HUDEP-2 (cell line): ENCODE measurements around the gene PPP1R7.

Experiments
- DNase-seq, 76 experiments: peaks; one replicate each; lab custom pipeline; 2025; ENCODE audit not compliant: unreplicated experiment in 76 of 76; lab: John Stamatoyannopoulos, UW

PPP1R7 gene

GRCh38 chr2:241139531-241140444, 10.5 kb upstream of the PPP1R7 start:
- no peak for DNase-seq

GRCh38 chr2:241140445-241140840, 9.8 kb upstream of the PPP1R7 start:
- no peak for DNase-seq

GRCh38 chr2:241141214-241141770, 9.0 kb upstream of the PPP1R7 start:
- no peak for DNase-seq

DNA sequence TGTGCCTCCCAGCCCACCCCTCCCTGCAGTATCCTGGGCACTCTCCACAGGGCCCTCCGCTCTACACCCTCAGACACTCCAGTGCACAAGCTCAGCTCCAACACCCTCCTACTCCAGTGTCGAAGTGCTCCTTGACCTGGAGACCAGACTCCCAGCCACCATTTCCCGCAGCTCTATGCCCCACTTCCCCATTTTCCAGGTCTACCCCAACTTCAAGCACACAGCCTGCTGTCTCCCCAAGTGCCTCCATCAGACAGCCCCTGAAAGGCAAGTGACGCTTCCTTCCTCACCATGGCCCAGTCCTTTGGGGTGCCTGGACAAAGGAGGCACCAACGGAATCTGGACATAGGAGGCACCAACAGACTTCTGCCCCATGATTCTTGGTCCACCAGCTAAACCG, 8.2 kb upstream of the PPP1R7 start:
- DNase-seq, result no peak

DNA sequence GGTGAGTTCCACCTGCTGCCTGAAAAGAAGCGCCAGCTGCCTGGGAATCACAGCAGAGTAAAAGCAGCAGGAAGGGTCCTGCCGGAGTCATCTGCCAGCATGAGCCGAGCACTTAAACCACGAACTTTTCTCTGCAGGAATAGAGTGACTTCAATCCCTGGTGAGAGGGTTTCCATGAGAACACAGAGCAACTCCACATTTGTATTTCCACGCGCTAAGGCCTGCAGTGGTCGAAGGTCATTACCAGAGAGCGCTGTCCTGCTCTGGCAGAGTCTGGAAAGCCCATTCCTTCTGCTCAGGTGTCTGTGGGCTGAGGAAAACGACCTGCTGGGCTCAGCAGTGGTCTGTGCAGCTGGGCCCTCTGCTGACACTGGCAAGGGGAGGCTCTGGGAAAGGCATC, 7.7 kb upstream of the PPP1R7 start:
- DNase-seq, result no peak

DNA sequence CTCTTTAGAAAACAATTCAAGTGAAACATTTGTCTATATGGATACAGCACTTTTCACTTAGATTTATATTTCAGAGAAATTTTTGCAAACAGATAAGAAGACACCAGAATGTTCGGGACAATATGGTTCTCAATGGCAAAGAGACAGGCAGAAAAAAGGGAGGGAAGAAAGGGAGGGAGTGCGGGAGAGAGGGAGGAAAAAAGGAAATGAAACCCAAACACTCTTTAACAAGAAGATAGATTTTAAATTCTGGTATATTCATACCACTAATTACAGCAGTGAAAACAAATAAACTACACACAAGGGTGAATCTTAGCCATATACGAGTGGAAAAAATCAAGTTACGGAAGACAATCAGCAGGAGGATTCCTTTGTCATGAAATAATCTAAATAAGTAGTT, 4.0 kb upstream of the PPP1R7 start:
- DNase-seq, result no peak

- DNase-seq, result no peak
Observed at GRCh38 chr2:241147336-241147735, 2.9 kb upstream of the PPP1R7 start.

DNA sequence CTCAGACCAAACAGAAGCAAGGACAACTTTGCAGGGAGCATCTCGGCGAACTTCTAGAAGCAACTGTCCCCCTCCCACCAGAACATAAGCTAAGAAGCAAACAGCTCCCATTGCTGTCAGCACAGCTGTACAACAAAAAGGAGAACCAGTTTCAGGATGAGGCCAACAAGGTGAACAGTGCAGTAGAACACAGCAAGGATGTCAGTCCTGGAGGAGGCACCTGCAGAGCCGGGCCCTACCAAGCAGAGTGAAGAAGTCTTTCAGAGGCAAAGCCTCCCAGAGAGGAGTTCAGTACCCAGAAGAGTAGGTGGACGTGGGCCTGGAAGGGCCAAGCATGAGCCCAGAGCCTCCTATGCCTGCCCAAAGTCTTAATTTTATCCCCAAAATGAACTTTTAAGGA, 2.0 kb upstream of the PPP1R7 start:
- no peak for DNase-seq

DNA sequence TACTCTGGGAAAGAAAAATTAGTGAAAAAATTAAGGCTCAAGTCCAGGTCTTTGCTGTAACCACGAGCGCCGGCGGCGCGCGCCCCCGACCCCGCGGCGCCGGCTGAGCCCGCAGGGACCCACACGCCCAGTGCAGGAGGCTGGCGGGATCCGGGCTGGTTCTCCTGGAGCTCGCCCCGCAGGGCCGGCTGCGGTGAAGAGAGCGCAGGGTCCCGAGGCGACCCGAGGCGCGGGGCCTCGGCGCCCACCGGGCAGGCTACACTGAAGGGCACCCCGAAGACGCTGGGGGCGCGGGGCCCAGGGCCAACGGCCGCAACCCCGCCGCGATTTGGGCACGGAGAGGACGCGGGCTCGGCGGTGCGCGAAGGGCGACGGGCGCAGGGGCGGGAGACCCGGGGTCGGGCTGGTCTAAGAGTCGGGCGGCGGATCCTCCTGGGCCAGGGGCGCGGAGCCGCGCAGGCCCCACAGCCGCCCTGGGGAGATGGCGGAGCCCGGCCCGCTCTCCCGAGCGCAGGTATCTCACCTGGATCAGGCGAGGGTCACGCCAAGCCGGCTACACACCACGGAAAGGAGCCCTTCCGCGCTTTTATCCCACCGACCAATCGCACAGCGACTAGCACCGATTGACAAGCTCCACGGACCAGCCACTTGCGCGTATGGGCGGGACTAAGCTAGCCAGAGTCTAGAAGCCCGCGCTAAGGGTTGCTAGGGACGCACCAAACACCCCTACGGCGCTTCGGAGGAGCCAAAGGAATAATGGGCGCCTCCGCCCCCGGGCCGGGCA, 1.2 kb upstream of the PPP1R7 start, which contains the start of gene PASK:
Gene PASK (minus strand): TSS at position 582 of the 784 bp plus-strand sequence. CDS start 6,440 bp downstream, outside the sequence.
- peak in 74 of 76 experiments; percentile 24 to 96 (median 89) for DNase-seq

GRCh38 chr2:241149675-241149924, 667 bp upstream of the PPP1R7 start:
- peak in 3 of 76 experiments; percentile 33 to 76 (median 71) for DNase-seq

DNA sequence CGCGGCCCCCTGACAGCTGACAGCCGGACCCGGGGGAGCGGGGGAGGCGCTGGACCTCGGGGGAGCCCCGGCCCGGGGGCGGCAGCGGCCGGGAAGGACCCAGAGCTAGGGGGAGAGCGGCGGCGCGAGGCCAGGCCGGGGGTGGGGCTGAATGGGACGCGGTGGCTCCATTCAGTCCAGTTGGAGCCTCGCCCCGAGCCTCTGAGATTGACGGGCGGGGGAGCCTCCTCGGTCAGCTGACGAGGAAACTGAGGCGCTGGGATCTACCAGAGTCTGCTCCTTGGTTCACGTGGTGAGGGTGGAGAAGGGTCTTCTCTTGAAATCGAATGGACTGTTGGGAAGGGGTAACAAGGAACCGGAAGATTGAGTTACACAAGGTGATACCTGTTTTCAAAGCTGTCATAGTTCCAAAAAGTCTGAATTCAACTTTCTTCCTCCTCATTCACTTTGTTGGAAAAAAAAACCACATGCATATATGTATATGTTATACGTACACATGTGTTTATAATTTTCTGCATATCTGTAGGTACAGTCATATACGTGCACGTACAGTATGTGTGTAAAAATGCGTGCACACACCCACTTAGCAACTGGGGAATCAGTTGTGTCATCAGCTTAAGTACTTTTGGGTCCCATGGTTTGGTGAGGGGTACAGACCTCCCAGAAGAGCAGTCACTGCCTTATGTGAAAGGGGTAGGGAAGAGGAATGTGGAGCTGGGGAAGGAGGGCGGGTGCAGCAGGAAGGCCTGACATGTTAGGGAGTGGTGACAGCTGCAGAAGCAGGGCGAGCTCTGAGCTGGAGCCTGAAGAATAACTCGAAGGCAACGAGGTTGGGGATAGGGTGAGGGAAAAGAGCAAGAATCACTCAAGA, 628 bp downstream of the PPP1R7 start:
- DNase-seq, result peak in 3 of 76 experiments; percentile 13 to 32 (median 30)

- no peak for DNase-seq
Observed at GRCh38 chr2:241151934-241152660, 1.8 kb downstream of the PPP1R7 start.

- DNase-seq, result no peak
Observed at GRCh38 chr2:241153616-241154015, 3.3 kb downstream of the PPP1R7 start.

DNA sequence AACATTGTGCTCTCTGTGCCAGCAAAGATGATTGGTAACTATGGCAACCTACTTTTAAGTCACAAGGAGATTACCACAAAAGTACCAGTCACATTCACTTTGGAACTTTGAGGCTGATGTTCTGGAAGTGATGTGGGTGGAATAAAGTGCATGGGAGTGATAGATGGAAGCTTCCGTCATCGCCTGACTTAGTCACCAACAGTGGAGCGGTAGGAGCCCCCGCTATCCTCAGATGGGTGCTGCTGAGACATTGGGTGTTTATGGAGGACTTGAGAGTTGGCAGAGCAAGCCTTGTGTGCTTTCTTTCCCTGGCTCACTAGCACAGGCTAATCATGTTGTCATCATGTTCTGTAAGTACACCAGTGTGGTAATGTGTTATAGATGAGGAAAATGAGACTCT, 4.6 kb downstream of the PPP1R7 start:
- no peak for DNase-seq

DNA sequence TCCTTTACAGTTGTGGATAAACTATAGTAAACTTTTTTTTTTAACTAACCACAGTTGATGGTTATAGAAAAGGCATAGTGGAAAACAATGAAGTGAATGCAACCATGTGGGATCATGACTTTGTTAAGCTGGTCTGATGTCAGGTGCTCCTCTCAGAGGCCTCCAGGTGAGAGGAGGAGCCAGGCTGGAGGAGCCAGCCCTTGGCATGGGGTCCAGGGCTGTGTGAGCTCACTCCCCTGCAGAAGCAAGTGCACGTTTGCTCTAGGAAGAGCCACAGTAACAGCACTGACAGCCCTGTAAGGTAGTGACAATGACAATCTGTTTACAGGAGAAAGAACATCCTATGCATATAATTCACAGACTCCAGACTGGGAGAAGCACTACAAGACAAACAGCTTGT, 5.7 kb downstream of the PPP1R7 start:
- no peak for DNase-seq

DNA sequence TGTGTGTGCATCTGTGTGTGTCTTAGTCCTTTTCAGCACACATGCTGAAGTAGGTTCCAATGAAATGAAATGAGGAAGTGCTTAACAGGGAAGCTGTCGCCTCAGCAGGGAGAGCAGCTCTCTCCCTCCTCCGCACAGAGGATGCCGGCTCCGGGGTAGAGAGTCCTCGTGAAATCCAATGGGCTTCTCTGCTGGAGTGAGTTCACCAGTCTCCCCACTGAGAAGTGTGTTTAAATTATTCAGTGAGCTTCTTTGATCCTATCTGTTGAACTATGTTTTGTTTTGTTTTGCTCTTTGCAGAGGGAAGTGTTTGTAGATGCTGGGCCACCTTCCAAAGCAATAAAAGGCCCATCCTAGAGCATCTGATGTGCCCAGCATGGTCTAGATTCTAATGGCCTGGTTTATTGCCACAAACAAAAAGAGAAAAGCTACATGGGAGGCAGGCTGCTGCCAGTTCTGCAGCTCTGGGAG, 6.7 kb downstream of the PPP1R7 start:
- no peak for DNase-seq

DNA sequence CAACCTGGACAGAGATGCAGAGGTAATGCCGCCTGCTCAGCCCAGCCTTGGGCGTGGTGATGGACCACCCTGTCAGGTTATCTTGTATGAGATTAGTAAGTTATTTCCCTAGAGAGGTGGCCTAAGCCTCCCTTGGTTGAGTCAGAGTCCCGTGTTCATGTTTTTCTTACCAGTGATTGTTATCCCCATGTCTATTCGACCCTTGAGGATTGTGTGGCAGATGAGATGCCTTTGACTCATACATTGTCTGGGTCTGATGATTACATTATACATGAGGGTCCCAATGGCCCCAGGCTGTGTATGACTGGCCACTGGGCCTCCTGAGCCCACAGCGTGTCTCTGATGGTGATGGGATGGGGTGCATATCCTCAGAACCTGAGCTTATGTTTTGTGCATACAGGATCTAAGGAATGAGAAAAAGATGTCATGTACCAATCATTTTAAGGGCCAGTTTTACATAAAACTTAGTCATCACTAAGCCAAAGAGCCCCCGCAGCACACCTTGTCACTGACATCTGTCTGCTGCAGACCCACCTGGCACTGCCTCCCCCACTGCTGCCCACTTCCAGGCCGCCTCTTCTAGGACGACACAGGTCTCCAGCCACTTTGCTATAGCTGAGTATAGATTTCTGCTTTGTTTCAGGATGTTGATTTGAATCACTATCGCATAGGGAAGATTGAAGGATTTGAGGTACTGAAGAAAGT, 7.7 kb downstream of the PPP1R7 start:
- DNase-seq, result no peak

GRCh38 chr2:241158546-241158900, 8.3 kb downstream of the PPP1R7 start:
- no peak for DNase-seq

DNA sequence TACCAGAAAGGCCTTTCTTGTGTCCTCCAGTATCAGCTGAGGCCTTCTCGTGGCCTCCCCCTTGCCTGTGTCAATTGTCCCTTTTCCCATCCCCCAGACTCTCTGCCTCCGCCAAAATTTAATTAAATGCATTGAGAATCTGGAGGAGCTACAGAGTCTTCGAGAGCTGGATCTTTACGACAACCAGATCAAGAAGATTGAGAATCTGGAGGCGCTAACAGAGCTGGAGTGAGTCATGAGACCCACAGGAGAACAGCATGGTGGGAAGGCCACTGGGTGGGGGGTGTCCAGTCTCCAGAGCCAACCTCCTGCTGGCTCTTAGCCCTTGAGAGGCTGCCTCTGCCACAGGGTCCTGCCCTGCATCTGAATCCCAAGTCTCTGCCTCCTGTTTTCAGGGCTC, 8.8 kb downstream of the PPP1R7 start:
- no peak for DNase-seq
